HG03520 (cell line): Measurements from ENCODE around the gene SIAH1.
A peak's percentile ranks its signal among the peaks of the same experiment; 100 is the strongest.
"Not testable (repeated sequence)": the region's sequence is repeated elsewhere in the genome, so short reads cannot be mapped to it uniquely, and the experiment has no call there.

ENCODE experiments used
- ATAC-seq: cut with Tn5 transposase; IDR thresholded peaks from one replicate; pipeline ENCODE4 v1.9.1; 2021; ENCODE audit warnings: mild to moderate bottlenecking, moderate library complexity; ENCODE audit not compliant: unreplicated experiment

SIAH1 gene

DNA sequence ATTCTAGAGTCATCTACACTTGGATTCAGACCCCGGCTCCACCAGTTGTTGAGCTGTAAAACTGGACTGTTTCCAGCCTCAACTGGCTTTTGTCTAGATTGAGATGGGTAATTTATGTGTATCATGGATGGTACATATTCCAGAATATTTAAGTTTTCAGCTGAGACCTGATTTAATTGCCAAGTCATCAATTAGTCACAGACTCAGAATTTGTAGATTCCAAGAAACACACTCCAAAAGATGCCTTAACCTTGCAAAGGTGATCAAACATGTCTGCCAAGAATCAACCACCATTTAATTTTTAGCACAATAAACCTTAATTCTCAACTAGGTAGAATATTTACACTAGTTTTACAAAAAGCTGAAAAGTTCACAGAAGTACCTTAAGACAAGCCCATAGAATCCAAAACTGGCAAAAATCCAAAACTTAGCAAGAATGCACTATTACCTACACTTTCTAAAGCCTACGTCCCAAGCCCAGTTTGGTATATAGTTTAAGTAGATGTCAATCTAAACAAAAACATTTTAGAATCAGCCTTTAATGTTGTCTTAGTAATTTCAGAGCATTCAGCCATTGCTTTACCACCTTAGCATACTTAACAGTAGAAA lies 17.7 kb downstream of the SIAH1 start:
- ATAC-seq = no peak

DNA sequence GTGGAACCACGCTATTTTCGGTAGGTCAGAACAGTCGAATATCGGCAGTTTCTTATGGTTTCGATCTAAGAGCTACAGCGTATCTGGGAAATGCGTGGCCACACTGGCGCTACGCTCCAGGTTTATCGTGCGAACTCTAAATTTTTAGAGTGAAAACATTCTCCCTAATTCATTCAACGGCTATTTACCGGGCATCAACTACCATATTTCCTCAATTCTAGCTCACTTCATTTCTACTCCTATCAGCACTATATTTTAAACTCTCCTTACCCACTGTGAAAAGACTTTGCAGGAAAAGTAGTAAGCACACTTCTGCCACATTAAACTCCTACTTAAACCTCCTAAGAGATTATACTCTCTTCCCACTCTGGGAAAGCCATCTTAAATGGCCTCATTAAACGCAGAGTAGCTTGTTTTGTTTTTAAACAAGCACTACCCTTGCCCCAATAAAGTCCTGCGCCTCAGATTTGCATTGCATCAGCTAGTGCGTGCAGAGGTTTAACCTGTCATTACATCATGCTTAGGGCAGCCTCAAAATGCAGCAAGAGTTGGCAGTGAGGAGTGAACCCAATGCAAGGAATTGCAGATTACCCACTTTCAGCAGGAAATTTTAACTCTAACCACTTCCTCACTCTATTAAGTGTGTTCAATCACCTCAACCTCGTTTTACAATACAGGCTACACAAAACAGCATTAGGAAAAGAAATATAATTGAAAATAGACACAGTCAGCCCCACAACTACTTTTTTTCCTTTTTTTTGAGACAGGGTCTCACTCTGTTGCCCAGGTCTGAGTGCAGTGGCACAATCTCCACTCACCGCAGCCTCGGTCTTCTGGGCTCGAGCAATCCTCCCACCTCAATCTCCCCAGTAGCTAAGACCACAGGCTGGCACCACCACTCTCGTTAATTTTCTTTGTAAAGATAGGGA lies 18.8 kb downstream of the SIAH1 start:
- peak; percentile 72 for ATAC-seq

DNA sequence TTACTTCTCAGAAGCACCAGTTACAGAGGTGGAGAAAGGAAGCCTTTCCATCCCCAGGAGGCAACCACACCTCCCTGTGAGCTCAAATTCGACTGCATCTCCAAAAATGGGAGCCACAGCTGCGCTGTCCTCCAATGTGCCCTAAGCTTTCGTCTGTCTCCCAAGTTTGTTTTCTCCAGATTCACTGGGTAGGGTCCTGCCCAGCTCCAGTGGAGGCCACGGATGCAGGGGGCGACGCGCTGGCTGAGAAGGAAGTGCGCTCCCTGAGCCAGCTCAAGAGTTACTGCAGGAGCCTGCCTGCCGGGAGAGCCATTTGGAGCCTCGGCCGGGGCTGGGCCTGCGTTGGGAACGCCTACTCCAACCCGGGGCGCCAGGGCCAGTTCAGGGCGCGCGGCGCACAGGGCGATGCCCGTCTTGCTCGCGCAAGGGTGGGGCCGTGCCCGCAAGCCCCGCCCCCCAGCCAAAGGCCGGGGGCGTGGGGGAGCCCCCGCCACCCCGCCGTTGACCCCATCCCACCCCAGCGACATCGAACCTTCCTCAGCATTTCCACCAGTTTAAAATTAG lies 19.5 kb downstream of the SIAH1 start:
- ATAC-seq = peak; percentile 90

DNA sequence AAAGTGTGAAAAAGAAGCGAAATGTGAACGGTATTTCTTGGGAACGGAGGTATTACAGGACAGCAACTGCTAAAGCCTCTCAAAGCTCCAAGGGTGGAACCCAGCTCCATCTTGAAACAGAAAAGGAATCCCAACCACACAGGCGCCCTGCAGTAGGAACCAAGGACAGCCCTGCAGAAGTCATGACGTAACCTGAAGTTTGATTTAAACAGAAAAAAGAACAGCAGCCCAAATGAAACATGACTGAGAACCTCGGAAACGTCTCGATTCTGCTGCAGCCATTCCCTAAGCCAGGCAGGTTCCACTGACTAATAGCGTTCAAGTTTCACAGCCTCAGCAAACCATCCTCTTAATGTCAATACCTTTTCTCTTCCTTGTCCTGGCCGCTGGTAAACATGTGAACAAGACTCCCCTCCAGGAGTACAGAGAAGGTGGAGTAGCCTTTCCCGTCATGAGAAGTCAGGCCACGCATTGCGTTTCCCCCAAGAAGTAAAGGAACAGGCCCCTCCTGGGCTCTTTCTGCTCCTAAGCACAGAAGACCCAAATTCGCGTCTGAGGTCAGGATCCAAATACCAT lies 20.1 kb downstream of the SIAH1 start:
- ATAC-seq = no peak

DNA sequence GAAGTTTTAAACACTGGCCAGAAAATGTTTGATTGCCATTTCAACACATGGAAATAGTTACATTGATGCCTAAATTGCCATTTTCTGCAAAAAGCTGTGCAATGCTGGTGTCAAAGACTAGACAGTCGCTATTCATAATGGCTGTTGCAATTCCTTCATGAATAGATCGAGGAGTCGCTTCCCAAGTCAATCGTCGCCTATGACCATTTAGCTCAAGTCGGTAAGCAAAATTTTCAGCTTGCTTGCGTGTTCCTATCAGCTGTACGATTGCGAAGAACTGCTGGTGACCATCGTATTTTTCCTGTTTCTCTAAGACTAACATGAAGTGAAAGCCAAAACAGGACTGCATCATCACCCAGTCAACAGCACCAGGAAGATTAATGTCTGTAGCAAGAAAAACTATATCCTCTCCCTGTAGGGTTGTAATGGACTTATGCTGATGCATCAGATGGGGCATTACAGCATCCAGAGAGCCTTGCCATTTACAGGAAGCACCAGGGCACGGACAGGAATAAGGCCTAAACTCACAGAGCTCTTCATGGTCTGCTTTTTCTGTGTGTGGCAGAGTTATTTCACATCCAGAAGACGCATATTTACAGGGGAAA lies 23.6 kb downstream of the SIAH1 start:
- ATAC-seq = no peak

DNA sequence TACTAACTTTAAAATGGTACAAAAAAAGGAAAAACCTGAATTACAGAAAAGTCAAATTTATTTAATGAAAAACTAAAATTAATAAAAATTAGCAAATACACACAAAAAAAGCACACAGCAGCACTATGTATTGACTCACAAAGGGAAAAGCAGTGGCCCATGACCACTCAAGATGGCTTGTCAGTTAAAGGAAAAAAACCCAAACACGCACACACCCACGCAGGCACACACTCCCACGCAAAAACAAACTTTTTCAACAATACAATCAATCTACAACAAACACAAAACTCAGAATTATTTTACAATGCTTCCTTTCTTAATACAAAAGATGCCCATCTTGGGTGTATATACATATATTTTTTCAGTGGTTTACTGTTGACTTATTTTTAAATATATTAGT lies 24.2 kb downstream of the SIAH1 start:
- ATAC-seq = no peak

DNA sequence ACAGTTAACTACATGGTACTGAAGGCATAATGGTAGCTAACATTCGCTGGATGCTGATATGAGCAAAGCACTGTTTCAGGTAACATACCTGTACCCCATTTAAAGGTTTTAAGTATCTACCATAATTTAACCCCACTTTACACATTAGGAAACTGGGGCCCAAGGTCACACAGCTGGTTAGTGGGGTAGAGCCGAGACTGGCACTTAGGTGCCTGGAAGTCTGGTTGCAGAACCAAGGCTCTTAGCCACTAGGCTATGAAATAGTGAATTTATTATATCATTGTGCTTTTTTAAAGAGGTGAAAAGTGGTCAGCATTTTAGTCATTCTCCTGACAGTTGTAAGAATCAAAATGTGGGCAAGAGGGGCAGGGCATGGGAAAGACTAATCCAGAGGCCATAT lies 25.2 kb downstream of the SIAH1 start:
- ATAC-seq = no peak

DNA sequence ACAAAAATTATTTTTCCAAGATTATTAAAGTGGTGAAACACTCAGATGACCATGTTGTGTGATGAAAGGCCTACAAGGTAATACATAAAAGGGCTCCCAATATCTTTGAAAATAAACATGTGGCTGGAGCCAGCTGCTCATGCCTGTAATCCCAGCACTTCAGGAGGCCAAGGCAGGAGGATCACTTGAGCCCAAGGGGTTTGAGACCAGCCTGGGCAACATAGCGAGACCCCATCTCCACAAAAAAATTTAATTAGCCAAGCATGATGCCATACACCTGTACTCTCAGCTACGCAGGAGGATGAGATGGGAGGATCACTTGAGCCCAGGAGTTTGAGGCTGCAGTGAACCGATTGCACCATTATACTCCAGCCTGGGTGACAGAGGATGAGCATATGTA lies 26.8 kb downstream of the SIAH1 start:
- ATAC-seq = no peak

DNA sequence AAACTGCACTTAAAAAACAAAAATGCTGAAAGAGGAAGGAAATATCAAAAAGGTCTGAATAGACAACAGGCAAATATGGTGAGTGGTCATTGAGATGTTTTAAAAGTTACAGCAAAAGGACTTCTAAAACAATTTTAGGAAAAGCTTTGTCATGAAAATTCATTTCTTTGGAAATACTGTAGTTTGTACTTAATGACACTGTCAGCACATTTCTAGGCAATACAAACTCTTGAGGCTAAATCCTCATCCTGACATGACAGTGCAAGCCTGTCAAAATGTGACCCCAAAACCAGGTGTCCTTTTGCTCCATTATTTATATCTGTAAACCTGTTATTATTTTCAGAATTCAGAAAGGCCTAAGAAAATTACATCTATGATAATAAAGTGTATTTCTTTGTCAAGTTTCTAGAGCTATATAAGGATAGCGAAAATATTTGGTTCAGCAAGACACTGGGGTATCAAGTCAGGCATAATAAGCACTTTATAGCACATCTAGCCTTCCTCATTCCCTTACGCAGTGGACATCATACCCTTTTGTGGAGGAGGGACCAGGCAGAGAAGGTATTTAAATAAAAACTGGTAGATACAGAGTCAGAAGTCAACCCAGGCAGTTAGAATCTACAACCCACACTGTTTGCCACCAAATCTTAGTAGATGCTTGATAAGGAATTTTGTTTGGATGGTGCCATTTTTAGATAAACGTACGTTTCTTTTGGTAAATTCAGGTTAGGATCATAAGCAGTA lies 28.4 kb downstream of the SIAH1 start:
- ATAC-seq = no peak

DNA sequence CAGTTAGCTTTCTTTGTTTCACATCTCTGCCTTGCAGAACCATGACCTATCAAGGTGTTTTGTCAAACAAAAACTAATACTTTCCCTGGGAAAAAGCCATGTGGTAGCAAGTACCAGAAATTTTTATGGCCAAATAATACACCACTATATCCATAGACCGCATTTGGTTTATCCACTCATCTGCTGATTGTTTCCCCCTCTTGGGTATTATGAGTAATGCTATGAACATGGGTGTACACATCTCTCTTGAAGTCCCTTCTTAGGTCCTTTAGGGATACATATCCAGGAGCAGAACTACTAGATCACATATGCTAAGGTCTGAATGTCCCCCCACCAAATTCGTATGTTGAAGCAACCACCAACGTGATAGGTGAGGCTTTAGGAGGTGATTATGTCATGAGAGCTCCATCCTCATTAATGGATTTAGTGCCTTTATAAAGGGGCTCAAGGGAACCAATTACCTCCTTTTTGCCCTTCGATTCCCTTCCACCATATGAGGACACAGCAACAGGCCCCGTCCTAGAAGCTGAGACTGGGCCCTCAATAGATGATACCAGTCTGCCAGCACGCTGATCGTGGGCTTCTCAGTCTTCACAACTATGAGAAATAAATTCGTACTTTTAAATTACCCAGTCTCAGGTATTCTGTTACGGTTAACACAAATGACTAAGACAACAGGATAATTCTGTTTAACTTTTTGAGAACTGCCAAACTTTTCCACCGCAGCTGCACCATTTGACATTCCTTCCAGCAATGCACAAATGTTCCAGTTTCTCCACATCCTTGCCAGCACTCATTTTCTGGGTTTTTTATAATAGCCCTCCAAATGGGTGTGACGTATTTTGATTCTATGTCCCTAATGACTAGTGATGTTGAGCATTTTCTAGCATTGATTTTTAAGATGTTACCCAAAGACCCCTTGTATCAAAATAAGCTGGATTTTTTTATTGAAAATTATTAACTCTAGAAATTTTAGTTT lies 30.0 kb downstream of the SIAH1 start:
- no peak for ATAC-seq

DNA sequence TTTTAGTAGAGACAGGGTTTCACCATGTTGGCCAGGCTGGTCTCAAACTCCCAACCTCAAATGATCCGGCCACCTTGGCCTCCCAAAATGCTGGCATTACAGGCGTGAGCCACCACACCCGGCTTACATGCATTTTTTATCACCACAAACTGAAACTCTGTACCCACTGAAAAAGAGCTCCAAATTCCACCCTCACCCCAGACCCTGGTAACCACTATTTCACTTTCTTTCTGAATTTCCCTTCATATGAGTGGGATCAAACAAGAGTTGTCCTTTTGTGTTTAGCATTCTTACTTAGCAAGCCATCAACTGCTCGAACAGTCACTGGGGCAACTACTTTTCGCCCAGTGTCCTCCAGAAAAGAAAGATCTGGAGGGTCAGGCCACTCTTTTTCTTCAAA lies 30.8 kb downstream of the SIAH1 start:
- not testable (repeated sequence) for ATAC-seq

DNA sequence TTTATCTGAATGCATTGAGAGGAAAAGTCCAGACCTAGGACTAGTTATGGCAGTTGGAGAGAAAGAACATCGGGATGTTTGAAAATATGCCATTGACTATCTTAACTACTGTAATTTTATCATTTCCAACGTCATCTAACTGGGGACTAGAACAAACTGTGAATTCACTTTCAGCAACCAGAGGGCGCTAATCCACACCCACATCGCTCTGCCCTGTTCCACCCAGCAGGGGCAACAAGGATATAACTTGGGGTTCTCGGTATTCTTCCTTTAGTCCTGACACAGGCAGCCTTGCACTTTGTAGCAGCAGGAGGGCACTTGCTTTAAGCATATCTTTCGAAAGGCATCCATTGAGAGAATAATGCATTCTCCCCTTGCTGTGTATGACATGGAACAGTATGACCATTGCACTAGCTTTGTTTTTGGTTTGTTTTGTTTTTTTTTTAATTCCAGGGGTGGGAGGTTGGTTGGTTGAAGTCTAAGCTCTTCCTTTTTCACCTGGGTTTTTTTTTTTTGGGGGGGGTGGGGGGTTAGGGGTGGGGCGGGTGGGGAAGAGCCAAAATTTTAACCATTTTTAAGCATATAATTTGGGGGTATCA lies 31.5 kb downstream of the SIAH1 start:
- peak; percentile 77 for ATAC-seq

DNA sequence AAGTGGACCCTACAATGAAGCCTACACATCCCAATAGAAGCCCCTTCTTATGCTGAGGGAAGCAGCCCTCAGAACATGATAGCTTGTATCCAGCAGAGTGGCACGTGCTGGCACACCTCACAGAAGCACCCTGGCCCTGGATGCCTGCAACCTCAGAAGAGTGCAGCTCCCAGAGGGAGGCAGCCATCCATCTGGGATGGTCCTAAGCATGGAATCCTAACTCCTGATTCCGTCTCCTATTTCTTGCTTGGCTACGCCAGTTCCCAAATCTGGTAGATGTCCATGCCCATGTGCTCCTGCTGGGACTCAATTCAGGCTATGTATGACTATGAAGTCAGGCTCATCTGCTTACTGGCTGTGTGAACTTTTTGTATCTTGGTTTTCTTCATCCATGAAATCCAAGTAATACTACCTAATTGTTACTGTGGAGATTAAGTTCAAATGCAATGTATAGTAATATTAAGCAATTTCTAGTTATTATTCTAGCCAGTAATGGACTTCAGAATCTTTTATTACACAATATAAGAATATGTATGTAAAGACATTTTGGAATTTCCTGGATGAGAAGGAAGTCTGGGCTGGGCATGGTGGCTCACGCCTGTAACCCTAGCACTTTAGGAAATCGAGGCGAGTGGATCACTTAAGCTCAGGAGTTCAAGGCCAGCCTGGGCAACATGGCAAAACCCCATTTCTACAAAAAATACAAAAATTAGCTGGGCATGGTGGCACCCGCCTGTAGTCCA lies 32.4 kb downstream of the SIAH1 start:
- no peak for ATAC-seq

DNA sequence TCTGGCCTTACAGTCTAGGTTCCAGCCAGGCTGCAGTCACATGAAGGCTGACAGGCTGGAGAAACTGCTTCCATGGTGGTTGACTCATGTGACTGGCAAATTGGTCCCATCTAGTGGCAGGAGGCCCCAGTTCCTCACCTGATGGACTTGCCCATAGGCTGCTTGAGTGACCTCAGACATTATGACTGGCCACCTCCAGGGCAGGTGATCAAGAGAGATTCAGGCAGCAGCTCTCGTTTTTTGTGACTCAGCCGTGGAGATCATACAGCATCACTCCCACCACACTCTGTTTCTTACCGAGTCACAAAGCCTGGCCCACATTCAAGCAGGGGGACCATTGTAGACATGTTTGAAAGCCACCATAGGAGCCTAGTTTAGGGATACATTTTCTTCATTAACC lies 34.5 kb downstream of the SIAH1 start:
- ATAC-seq = no peak

DNA sequence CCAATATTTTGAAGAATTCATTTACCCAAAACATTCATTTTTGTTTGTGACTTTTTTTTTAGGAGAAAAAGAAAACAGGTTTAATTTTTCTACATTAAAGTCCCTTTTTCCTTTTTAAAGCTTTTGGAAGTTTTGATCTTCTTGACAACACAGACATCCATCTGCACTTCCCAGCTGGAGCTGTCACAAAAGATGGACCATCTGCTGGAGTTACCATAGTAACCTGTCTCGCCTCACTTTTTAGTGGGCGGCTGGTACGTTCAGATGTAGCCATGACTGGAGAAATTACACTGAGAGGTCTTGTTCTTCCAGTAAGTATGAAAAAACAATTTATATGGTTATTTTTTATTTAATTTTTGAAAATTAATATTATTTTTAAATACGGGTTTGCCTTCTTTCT lies 37.2 kb downstream of the SIAH1 start:
- ATAC-seq = no peak

DNA sequence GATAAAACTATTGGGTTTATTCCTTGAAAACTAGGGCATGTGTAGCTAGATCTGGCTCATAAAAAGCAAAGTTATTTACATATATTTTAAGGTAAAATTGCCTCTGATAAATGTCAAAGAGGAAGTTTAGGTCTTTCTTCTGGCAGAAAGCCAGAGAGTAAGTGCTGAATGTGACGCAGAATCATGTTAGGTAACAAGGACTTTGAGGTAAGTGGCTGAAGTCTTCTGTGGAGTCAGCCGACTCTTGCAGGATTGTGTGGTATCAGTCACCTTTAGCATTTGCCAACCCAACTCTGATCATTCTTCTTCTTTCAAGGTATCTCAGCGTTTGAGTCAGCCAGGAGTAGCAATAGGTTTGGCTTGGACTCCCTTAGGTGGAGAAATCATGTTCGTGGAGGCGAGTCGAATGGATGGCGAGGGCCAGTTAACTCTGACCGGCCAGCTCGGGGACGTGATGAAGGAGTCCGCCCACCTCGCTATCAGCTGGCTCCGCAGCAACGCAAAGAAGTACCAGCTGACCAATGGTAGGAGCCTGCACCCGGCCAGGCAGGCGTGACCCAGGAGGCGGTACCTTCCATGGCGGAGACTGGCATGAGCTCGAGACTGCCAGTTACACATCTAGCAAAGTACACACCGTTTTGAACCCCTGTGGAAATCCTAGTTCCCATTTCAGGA lies 37.9 kb downstream of the SIAH1 start:
- no peak for ATAC-seq

DNA sequence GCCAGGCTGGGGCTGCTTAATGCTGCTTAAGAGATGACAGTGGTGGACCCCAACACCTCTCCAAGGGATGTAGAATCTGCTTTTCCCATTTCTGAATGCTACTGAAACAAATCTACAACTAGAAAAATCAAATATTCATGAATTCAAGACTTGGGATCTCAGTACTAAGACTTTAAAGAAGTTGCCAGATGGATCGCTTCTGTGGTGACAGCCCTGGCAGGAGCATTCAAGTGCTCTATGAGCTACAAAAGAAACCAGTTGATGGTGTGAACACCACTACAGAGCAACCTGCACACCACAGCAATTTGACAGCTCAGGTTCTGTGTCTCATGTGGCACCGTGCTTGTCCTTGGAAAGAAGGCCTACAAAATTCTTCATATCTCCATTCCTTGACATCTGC lies 42.6 kb downstream of the SIAH1 start:
- no peak for ATAC-seq

DNA sequence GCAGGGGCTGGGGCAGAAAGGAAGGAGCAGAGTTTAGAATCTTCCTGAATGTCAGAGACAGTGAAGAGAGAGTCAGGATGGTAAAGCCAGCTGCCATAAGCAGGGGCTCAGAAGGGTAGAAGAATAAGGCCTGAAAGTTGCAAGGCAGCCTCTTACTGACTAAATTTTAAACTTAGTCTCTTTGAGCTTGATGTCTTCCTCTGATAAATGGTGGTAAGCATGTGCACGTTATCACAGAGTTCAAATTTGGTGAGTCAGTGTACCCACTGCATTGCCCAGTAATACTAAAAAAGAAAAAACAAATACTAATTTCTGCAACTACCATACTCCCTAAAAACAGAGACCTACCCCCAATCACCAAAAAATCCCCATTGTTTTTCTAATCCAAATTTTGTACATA lies 45.2 kb downstream of the SIAH1 start:
- ATAC-seq = no peak
